ENCODE measurements around the gene ATP7A. TPM values are rescaled to one million over a fixed set of nuclear protein-coding genes. Genes with fewer than 3 reads are reported as not detected.

The ATP7A gene
- 4.8 and 10.5 TPM in 2 replicates for total RNA-seq

GRCh38 chrX:77910108-77910840 lies at the start of gene ATP7A:
Gene ATP7A, plus strand, starts transcription at chrX:77910693. Its CDS starts 60,949 bp downstream, at chrX:77971642.

GRCh38 chrX:77894921-77895886 lies 15.3 kb upstream of the ATP7A start, which contains the start of gene MAGT1:
Gene MAGT1, minus strand, starts transcription at chrX:77895435. Its CDS starts 25 bp downstream, at chrX:77895410.

DNA sequence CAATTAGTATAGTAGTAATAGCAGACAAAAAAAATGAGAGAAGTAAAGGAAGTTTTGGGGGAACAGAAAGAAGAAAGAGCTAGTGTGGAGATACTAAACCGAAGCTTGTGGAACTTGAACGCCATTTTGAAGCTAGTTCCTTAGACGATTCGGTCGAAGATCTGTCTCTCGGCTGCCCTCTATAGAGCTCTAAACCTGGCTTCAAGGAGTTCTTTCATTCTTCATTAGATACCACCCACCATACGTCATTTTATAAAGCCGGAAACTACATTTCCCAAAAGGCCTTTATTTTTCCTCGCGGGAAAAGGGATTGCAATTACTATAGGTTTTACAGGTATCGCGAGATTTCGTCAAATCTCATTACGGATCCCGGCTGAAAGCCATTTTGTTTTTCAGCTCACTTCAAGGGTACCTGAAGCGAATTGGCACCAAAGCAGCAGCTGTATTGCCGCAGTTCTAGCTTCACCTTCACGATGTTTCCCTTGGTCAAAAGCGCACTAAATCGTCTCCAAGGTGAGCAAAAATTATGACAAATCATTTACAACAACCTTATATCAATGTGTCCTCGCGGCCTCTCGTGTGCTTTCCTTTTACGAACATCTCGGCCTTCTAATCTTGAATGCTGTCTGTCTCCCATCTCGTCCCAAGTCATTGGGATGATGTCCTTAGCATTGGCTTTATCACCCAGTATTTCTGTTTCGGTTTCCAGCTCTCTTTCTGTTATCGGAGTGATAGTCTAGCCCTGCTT lies 11.2 kb upstream of the ATP7A start, which contains the start of gene COX7B:
COX7B (plus strand) TSS at position 388 of the 748 bp plus-strand sequence; CDS start at position 474, 86 bp downstream.

DNA sequence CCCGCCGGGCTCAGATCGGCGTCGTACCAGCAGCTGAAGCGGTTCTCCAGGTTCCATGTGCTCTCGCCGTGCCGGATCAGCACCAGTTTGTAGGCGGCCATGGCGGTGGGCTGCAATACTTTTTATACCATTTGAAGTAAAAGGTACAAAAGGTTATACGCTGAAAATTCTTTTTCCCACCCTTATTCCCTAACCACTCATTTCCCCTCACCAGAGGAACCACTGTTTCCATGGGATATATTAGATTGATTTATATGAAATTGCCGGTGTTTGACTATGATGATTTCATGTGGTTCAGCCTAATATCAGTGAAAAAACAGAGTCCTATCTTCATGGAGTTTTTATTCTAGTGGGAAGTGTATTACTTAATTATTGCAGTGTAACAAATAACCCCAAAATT lies 59.0 kb downstream of the ATP7A start, which contains the start of gene PGAM4:
PGAM4 (minus strand) TSS at position 101 of the 400 bp plus-strand sequence; CDS start at position 101, 0 bp downstream.

Other genes starting within 250 kb of the ATP7A start
- gene ATRX, start 124.5 kb upstream of the ATP7A start, total RNA-seq = 47.8 and 77.1 TPM in 2 replicates
- 102 and 121 TPM in 2 replicates for gene MAGT1, start 15.3 kb upstream of the ATP7A start, total RNA-seq
- 176 and 261 TPM in 2 replicates for gene COX7B, start 11.2 kb upstream of the ATP7A start, total RNA-seq
- not detected in 2 replicates for gene PGAM4, start 58.9 kb downstream of the ATP7A start, total RNA-seq
- gene PGK1, start 193.6 kb downstream of the ATP7A start, total RNA-seq = 160 and 470 TPM in 2 replicates
- 4.4 and 5.3 TPM in 2 replicates for gene TAF9B, start 229.0 kb downstream of the ATP7A start, total RNA-seq

All from nasal cavity respiratory epithelium epithelial cell of viscerocranial mucosa (primary cell).